GM12878 (cell line): Measurements from ENCODE around the gene CDKN2B-AS1. TPM values are rescaled to one million over a fixed set of nuclear protein-coding genes. Genes with fewer than 3 reads are reported as not detected.

Experiments used
- ATAC-seq: fragments of 200-7000 bp; cut with Tn5 transposase; 3 replicates; pipeline ENCODE4 v1.9.1; 2020; ENCODE audit warnings: mild to moderate bottlenecking, moderate library complexity
- BruUV-seq: library from RNA; stranded (reverse); fragments of 400-500 nt; replicated peaks from 2 replicates; lab custom pipeline; 2021; lab: Mats Ljungman, UMichigan
- CTCF ChIA-PET: fragments of 300-600 bp; sonication (Branson Sonifier 250); formaldehyde crosslinking; extraction: SDS; loops from one replicate; lab custom pipeline; 2021; ENCODE audit warnings: inconsistent platforms; lab: Yijun Ruan, JAX
- POLR2A ChIA-PET: fragments of 350-600 bp; formaldehyde crosslinking; extraction: SDS; loops from one replicate; lab custom pipeline; 2021; ENCODE audit warnings: inconsistent platforms; lab: Charles Lee
- RAD21 ChIA-PET: fragments of 300-600 bp; sonication (Branson Sonifier 250); formaldehyde crosslinking; loops from one replicate; lab custom pipeline; 2023; ENCODE audit warnings: antibody characterized with exemption; ENCODE audit not compliant: unreplicated experiment; lab: Charles Lee
- SMC1A ChIA-PET: fragments of 300-600 bp; sonication (Branson Sonifier 250); formaldehyde crosslinking; loops from one replicate; lab custom pipeline; 2023; ENCODE audit not compliant: unreplicated experiment, uncharacterized antibody; lab: Charles Lee
- DNase-seq: peaks from one replicate; pipeline ENCODE4 v3.0.0-alpha.2; 2011; ENCODE audit warnings: low read depth, low spot score
- FAIRE-seq: peaks from 3 replicates; lab custom pipeline; 2011; peaks lifted over from hg19 to GRCh38; lab: Jason Lieb, UNC
- H2AFZ ChIP-seq: 2 replicates; pipeline ENCODE4 v1.6.0; 2011; ENCODE audit warnings: low read depth, low read length, control low read depth; ENCODE audit not compliant: control insufficient read depth
- H3K27ac ChIP-seq: 2 replicates; pipeline ENCODE4 v1.5.1; 2011; ENCODE audit warnings: control low read depth; ENCODE audit not compliant: control insufficient read depth, insufficient read depth
- H3K27me3 ChIP-seq, 2 experiments: replicated peaks in 1 of 2; 2 replicates each; pipeline versions ENCODE4 v1.6.0 to v1.6.1; 2011; ENCODE audit warnings: low read length in 1 of 2; ENCODE audit not compliant: control insufficient read depth in 2 of 2, insufficient read depth in 2 of 2
- H3K36me3 ChIP-seq, 2 experiments: 2 replicates each; pipeline ENCODE4 v1.5.1; 2011; ENCODE audit warnings: low read length in 1 of 2; ENCODE audit not compliant: control insufficient read depth in 2 of 2, insufficient read depth in 2 of 2
- H3K4me1 ChIP-seq: 2 replicates; pipeline ENCODE4 v1.6.1; 2011; ENCODE audit warnings: mild to moderate bottlenecking, low read length, moderate library complexity, mixed read lengths; ENCODE audit not compliant: control insufficient read depth, insufficient read depth
- H3K4me2 ChIP-seq: 2 replicates; pipeline ENCODE4 v1.6.0; 2011; ENCODE audit warnings: control low read depth; ENCODE audit not compliant: control insufficient read depth, insufficient read depth
- H3K4me3 ChIP-seq: fragments of 200-600 bp; sonication (generic); 2 replicates; pipeline ENCODE4 v1.5.1; 2016
- H3K79me2 ChIP-seq: 2 replicates; pipeline ENCODE4 v1.6.0; 2011; ENCODE audit warnings: low read length; ENCODE audit not compliant: control insufficient read depth, insufficient read depth
- H3K9ac ChIP-seq: 2 replicates; pipeline ENCODE4 v1.8.0; 2011; ENCODE audit warnings: low read length, control low read depth, mixed read lengths; ENCODE audit not compliant: control insufficient read depth, insufficient read depth
- H3K9me3 ChIP-seq: replicated peaks from 3 replicates; pipeline ENCODE4 v1.5.1; 2011; ENCODE audit warnings: mild to moderate bottlenecking, low read length; ENCODE audit not compliant: control insufficient read depth, insufficient read depth
- H4K20me1 ChIP-seq: 2 replicates; pipeline ENCODE4 v1.6.0; 2011; ENCODE audit not compliant: control insufficient read depth, insufficient read depth
- ATF3 ChIP-seq: IDR thresholded peaks from 2 replicates; pipeline ENCODE4 v1.6.1; 2011; ENCODE audit warnings: low read depth, mild to moderate bottlenecking, low read length, moderate library complexity, borderline replicate concordance; ENCODE audit errors: extremely low read depth
- CREB1 ChIP-seq: IDR thresholded peaks from 2 replicates; pipeline ENCODE4 v1.6.1; 2012; ENCODE audit warnings: low read depth, mild to moderate bottlenecking, inconsistent platforms
- NFYA ChIP-seq: IDR thresholded peaks from 2 replicates; pipeline ENCODE4 v1.6.1; 2011; ENCODE audit warnings: low read depth, mild to moderate bottlenecking, low read length, improper control_type of control experiment, borderline replicate concordance
- NKRF ChIP-seq: fragments of 450-650 bp; conservative IDR thresholded peaks from 2 replicates; pipeline ENCODE4 v1.6.1; 2017; ENCODE audit warnings: mild to moderate bottlenecking, moderate library complexity
- NRF1 ChIP-seq: conservative IDR thresholded peaks from 2 replicates; pipeline ENCODE4 v1.6.1; 2011; ENCODE audit warnings: mild to moderate bottlenecking, low read depth, low read length, improper control_type of control experiment
- POLR2AphosphoS2 ChIP-seq: IDR thresholded peaks from 2 replicates; pipeline ENCODE4 v1.6.1; 2011; ENCODE audit warnings: low read depth, mild to moderate bottlenecking, low read length, improper control_type of control experiment, moderate library complexity
- RCOR1 ChIP-seq: conservative IDR thresholded peaks from 2 replicates; pipeline ENCODE4 v1.6.1; 2012; ENCODE audit warnings: low read depth, low read length, improper control_type of control experiment
- TBL1XR1 ChIP-seq: IDR thresholded peaks from 2 replicates; pipeline ENCODE4 v1.6.1; 2012; ENCODE audit warnings: low read depth, low read length, improper control_type of control experiment
- ZBTB40 ChIP-seq: fragments of 450-650 bp; IDR thresholded peaks from 2 replicates; pipeline ENCODE4 v1.6.1; 2016; ENCODE audit warnings: mild to moderate bottlenecking, moderate library complexity, borderline replicate concordance
- WGBS: methylation state at CpG from one replicate; pipeline ENCODE4 v1.1.6; 2016; ENCODE audit warnings: low lambda C conversion rate; ENCODE audit not compliant: insufficient replicate concordance, insufficient coverage; ENCODE audit errors: missing lambda C conversion rate; 5-methylcytosine and 5-hydroxymethylcytosine counted together
- in situ Hi-C: fragments of 300-500 bp; cut with MboI; formaldehyde crosslinking; loops from 9 replicates; pipeline ENCODE4 v1.14.3; 2018; ENCODE audit warnings: mixed read lengths
- intact Hi-C: fragments of 100-400 bp; cut with micrococcal nuclease; formaldehyde crosslinking; loops from one replicate; pipeline ENCODE4 v1.14.2; 2022; ENCODE audit not compliant: unreplicated experiment
- polyA plus RNA-seq, 11 experiments: library from polyadenylated mRNA; depleted of rRNA in 4 of 11; unstranded in 6 of 11; stranded (reverse) in 5 of 11; fragments of >200 nt; fragmentation: Nextera tagmentation in 4 of 11; fragmentation: Illumina TruSeq in 1 of 11; extraction: Ambion mirVana in 4 of 11; extraction: Trizol in 1 of 11; gene quantifications; 1 replicate in 1 of 11; 2 replicates in 10 of 11; pipeline versions ENCODE4 v1.2.1 to v1.2.3, GENCODE V29; 2011 to 2016; ENCODE audit warnings: inconsistent platforms in 2 of 11, missing spikeins in 2 of 11, low read depth in 1 of 11
- total RNA-seq, 4 experiments: library from RNA; depleted of rRNA in 3 of 4; stranded (reverse); fragments of >200 nt in 3 of 4; fragmentation: Illumina TruSeq in 1 of 4; extraction: Trizol in 1 of 4; gene quantifications; 2 replicates each; pipeline versions ENCODE4 v1.2.1 to v1.2.3, GENCODE V29; 2013 to 2021
- TF ChIP-seq, protein P1 (sequence below): IDR thresholded peaks from 2 replicates; pipeline ENCODE4 v1.6.1; 2012; ENCODE audit warnings: mild to moderate bottlenecking, low read depth, low read length

The CDKN2B-AS1 gene
- total and polyA plus RNA-seq, 10 of the 15 experiments (the other 5 are each of a cell fraction or from before 2014, with no cell fraction given) = 0.22 to 2.2 (median 1.0) TPM; not detected in 1

GRCh38 chr9:22064957-22065356 is 70.4 kb downstream of the CDKN2B-AS1 start (continued):
- TF ChIP-seq, protein P1, sequence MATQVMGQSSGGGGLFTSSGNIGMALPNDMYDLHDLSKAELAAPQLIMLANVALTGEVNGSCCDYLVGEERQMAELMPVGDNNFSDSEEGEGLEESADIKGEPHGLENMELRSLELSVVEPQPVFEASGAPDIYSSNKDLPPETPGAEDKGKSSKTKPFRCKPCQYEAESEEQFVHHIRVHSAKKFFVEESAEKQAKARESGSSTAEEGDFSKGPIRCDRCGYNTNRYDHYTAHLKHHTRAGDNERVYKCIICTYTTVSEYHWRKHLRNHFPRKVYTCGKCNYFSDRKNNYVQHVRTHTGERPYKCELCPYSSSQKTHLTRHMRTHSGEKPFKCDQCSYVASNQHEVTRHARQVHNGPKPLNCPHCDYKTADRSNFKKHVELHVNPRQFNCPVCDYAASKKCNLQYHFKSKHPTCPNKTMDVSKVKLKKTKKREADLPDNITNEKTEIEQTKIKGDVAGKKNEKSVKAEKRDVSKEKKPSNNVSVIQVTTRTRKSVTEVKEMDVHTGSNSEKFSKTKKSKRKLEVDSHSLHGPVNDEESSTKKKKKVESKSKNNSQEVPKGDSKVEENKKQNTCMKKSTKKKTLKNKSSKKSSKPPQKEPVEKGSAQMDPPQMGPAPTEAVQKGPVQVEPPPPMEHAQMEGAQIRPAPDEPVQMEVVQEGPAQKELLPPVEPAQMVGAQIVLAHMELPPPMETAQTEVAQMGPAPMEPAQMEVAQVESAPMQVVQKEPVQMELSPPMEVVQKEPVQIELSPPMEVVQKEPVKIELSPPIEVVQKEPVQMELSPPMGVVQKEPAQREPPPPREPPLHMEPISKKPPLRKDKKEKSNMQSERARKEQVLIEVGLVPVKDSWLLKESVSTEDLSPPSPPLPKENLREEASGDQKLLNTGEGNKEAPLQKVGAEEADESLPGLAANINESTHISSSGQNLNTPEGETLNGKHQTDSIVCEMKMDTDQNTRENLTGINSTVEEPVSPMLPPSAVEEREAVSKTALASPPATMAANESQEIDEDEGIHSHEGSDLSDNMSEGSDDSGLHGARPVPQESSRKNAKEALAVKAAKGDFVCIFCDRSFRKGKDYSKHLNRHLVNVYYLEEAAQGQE = no peak
- TF ChIP-seq RCOR1 (no peak), CREB1 (no peak), ATF3 (no peak)

DNA sequence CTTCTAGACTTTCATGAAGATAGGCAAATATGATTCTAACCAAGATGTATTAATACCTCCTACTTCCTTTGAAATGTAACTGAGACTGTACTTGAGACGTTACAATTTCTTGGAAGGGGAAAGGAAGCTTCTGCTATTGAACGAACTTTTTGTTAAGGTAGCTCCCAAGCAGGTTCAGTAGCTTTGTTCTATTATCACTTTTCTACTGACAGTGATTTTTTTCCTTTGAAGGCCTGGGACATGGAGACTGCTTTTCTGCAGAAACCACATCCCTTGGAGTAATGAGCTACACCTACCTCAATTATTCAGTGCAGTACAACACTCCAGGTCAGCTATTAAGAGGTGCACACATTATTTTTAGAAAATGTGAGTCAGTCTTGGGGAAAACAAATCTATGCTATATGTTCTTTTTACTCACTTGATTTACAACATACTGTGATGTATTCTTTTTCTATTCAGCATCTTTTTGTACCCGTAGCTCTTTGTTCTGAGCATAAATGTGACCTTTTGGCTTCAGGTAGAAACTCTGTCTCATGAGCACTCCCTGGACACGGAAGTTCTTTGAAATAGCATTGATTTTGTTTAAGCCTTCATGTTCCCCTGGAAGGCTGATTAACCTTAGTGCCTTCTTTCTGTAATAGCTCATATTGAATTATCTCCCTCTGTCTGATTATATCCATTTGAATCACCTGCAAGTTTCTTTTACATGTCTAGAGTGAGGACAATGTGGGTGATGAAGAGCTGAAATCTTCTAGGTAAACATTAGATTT is 71.0 kb downstream of the CDKN2B-AS1 start:
- no peaks in the 10 kb centered on the region for H3K9me3 ChIP-seq
- ATAC-seq = no peak
- ChIA-PET CTCF (interaction anchor here (0.9 to 2.0 kb wide), 4 partner anchors 9 to 57 kb away, joined by 3 to 6 read pairs (median 3); no protein-coding TSS in a partner anchor), POLR2A (no interaction called here), SMC1A (interaction anchor here (0.5 to 1.6 kb wide), 3 partner anchors 12 to 366 kb away, joined by 3 read pairs; no protein-coding TSS in a partner anchor), RAD21 (interaction anchor here (1.2 kb wide), 1 partner anchor 16 kb away, joined by 3 read pairs; no protein-coding TSS in a partner anchor)
- intact Hi-C loops (no loop called here), in situ Hi-C loops (no loop called here)
- no peaks in the 10 kb centered on the region for H3K36me3 ChIP-seq
- no peaks in the 10 kb centered on the region for H3K4me1 ChIP-seq
- WGBS = 48% methylated on average over 4 of the region's 4 CpGs
- peaks cover 0 to 2% of the 10 kb centered on the region in 2 experiments; a peak in 1 of 4 replicates for H3K27me3 ChIP-seq
- DNase-seq = no peak
- no peak overlapping the region for H2AFZ ChIP-seq
- FAIRE-seq = no peak
- no peak overlapping the region for H3K4me2 ChIP-seq
- H4K20me1 ChIP-seq = no peaks in the 10 kb centered on the region
- H3K9ac ChIP-seq = no peak overlapping the region
- BruUV-seq = no TSS peak
- H3K4me3 ChIP-seq = no peak overlapping the region
- no peak overlapping the region for H3K27ac ChIP-seq
- no peaks in the 10 kb centered on the region for H3K79me2 ChIP-seq
- TF ChIP-seq NKRF = no peak
- TF ChIP-seq TBL1XR1 = no peak
- no peak for TF ChIP-seq POLR2AphosphoS2
- TF ChIP-seq NFYA = no peak
- no peak for TF ChIP-seq NRF1
- no peak for TF ChIP-seq ZBTB40
